Nephron progenitor cell (in vitro differentiated cells): ENCODE data around the gene SLC35G6.

Experiments
- DNase-seq: peaks from one replicate; pipeline ENCODE4 v3.0.0; 2021
- H3K27ac Mint-ChIP-seq: 2 replicates; pipeline ENCODE4 v1.8.0; 2021; ENCODE audit warnings: mild to moderate bottlenecking, moderate library complexity, mixed read lengths
- H3K27me3 Mint-ChIP-seq: 2 replicates; pipeline ENCODE4 v1.8.0; 2021; ENCODE audit warnings: mild to moderate bottlenecking, low read depth, mixed read lengths; ENCODE audit not compliant: poor library complexity
- H3K36me3 Mint-ChIP-seq: 2 replicates; pipeline ENCODE4 v1.8.0; 2021; ENCODE audit warnings: low read depth, mixed read lengths
- H3K4me1 Mint-ChIP-seq: 2 replicates; pipeline ENCODE4 v1.8.0; 2021; ENCODE audit warnings: mixed read lengths
- H3K4me3 Mint-ChIP-seq: 2 replicates; pipeline ENCODE4 v1.8.0; 2021; ENCODE audit warnings: mild to moderate bottlenecking, moderate library complexity, mixed read lengths
- H3K9me3 Mint-ChIP-seq: 2 replicates; pipeline ENCODE4 v1.8.0; 2021; ENCODE audit warnings: mild to moderate bottlenecking, moderate library complexity, mixed read lengths
- CTCF ChIP-seq: fragments of 200-600 bp; sonication (generic); IDR thresholded peaks from 2 replicates; pipeline ENCODE4 v1.5.0; 2021; ENCODE audit warnings: antibody characterized with exemption

SLC35G6 gene

GRCh38 chr17:7499161-7499560 lies 17.9 kb downstream of the SLC35G6 start:
- Mint-ChIP-seq H3K4me1 (no peaks in the 10 kb centered on the region), H3K4me3 (no peak overlapping the region), H3K27me3 (no peaks in the 10 kb centered on the region), H3K9me3 (no peaks in the 10 kb centered on the region), H3K36me3 (peaks cover 89% of the 10 kb centered on the region), H3K27ac (peak overlapping the region; percentile 73)
- no peak for DNase-seq
- no peak for TF ChIP-seq CTCF

GRCh38 chr17:7501729-7502128 lies 20.5 kb downstream of the SLC35G6 start:
- no peak overlapping the region for H3K27ac Mint-ChIP-seq
- TF ChIP-seq CTCF, result no peak
- H3K36me3 Mint-ChIP-seq, result peaks cover 85% of the 10 kb centered on the region
- H3K27me3 Mint-ChIP-seq, result no peaks in the 10 kb centered on the region
- H3K9me3 Mint-ChIP-seq, result no peaks in the 10 kb centered on the region
- no peak for DNase-seq
- no peak overlapping the region for H3K4me3 Mint-ChIP-seq
- H3K4me1 Mint-ChIP-seq, result no peaks in the 10 kb centered on the region

- no peak for DNase-seq
- H3K27me3 Mint-ChIP-seq, result no peaks in the 10 kb centered on the region
- no peaks in the 10 kb centered on the region for H3K4me1 Mint-ChIP-seq
- H3K27ac Mint-ChIP-seq, result no peak overlapping the region
- no peak overlapping the region for H3K4me3 Mint-ChIP-seq
- H3K9me3 Mint-ChIP-seq, result no peaks in the 10 kb centered on the region
- H3K36me3 Mint-ChIP-seq, result peaks cover 83% of the 10 kb centered on the region
- no peak for TF ChIP-seq CTCF
Measured at GRCh38 chr17:7502171-7502847, 21.1 kb downstream of the SLC35G6 start.

GRCh38 chr17:7502987-7503386 lies 21.7 kb downstream of the SLC35G6 start:
- no peaks in the 10 kb centered on the region for H3K9me3 Mint-ChIP-seq
- DNase-seq, result no peak
- H3K27me3 Mint-ChIP-seq, result no peaks in the 10 kb centered on the region
- H3K4me1 Mint-ChIP-seq, result no peaks in the 10 kb centered on the region
- no peak for TF ChIP-seq CTCF
- no peak overlapping the region for H3K27ac Mint-ChIP-seq
- no peak overlapping the region for H3K4me3 Mint-ChIP-seq
- peaks cover 83% of the 10 kb centered on the region for H3K36me3 Mint-ChIP-seq

GRCh38 chr17:7503521-7503920 lies 22.3 kb downstream of the SLC35G6 start:
- Mint-ChIP-seq H3K9me3 (no peaks in the 10 kb centered on the region), H3K36me3 (peaks cover 83% of the 10 kb centered on the region), H3K4me1 (no peaks in the 10 kb centered on the region), H3K27ac (peak overlapping the region; percentile 23), H3K4me3 (no peak overlapping the region), H3K27me3 (no peaks in the 10 kb centered on the region)
- no peak for DNase-seq
- TF ChIP-seq CTCF, result no peak

GRCh38 chr17:7508145-7508544 lies 26.9 kb downstream of the SLC35G6 start:
- Mint-ChIP-seq H3K27ac (no peak overlapping the region), H3K9me3 (no peaks in the 10 kb centered on the region), H3K4me3 (no peak overlapping the region), H3K27me3 (no peaks in the 10 kb centered on the region), H3K4me1 (no peaks in the 10 kb centered on the region), H3K36me3 (peaks cover 74% of the 10 kb centered on the region)
- TF ChIP-seq CTCF, result no peak
- no peak for DNase-seq
